Heart right ventricle (tissue), 16 donors: ENCODE results near the gene ASXL3. TPM values are rescaled to one million over a fixed set of nuclear protein-coding genes. Genes with fewer than 3 reads are reported as not detected.
A peak's percentile ranks its signal among the peaks of the same experiment; 100 is the strongest.

ENCODE experiments used
- ATAC-seq, 8 donors: fragments of 200-7000 bp; cut with Tn5 transposase; one replicate each; pipeline ENCODE4 v1.9.1; 2020; ENCODE audit warnings: mild to moderate bottlenecking in 8 of 8, moderate library complexity in 8 of 8, moderate number of reproducible peaks in 1 of 8
- DNase-seq, 2 donors: peaks; one replicate each; pipeline ENCODE4 v3.0.0-alpha.2; 2020
- H3K27ac ChIP-seq, 10 donors: fragments of 200-600 bp; sonication (generic) in 2 of 10; one replicate each; pipeline versions ENCODE4 v1.5.0 to v1.8.0; 2020 to 2022; ENCODE audit warnings: mild to moderate bottlenecking in 3 of 10
- H3K27me3 ChIP-seq, 7 donors: fragments of 200-600 bp; one replicate each; pipeline ENCODE4 v1.8.0; 2021 to 2022; ENCODE audit warnings: mild to moderate bottlenecking in 2 of 7
- H3K36me3 ChIP-seq, 9 donors: fragments of 200-600 bp; sonication (generic) in 1 of 9; one replicate each; pipeline versions ENCODE4 v1.5.0 to v1.8.0; 2020 to 2022; ENCODE audit warnings: mild to moderate bottlenecking in 2 of 9
- H3K4me1 ChIP-seq, 9 donors: fragments of 200-600 bp; sonication (generic) in 1 of 9; one replicate each; pipeline versions ENCODE4 v1.5.0 to v1.8.0; 2020 to 2022; ENCODE audit warnings: mild to moderate bottlenecking in 4 of 9
- H3K4me3 ChIP-seq, 10 donors: fragments of 200-600 bp; sonication (generic) in 2 of 10; one replicate each; pipeline versions ENCODE4 v1.5.0 to v1.8.0; 2020 to 2022; ENCODE audit warnings: mild to moderate bottlenecking in 7 of 10, moderate library complexity in 2 of 10
- H3K9me3 ChIP-seq, 11 donors: fragments of 200-600 bp in 10 of 11; sonication (generic) in 2 of 11; one replicate each; pipeline versions ENCODE4 v1.5.0 to v1.8.0; 2013 to 2022; ENCODE audit warnings: mild to moderate bottlenecking in 2 of 11, control low read depth in 1 of 11, moderate library complexity in 1 of 11
- CTCF ChIP-seq, 9 donors: fragments of 200-600 bp; sonication (generic) in 2 of 9; IDR thresholded peaks; one replicate each; pipeline versions ENCODE4 v1.5.0 to v1.8.0; 2021 to 2022; ENCODE audit warnings: antibody characterized with exemption in 9 of 9, mild to moderate bottlenecking in 5 of 9, moderate library complexity in 1 of 9
- WGBS, 2 donors: extraction: QIAGEN DNeasy Blood & Tissue Kit; methylation state at CpG; one replicate each; pipeline ENCODE4 v1.1.7; 2013; ENCODE audit warnings: inconsistent platforms in 1 of 2; 5-methylcytosine and 5-hydroxymethylcytosine counted together
- intact Hi-C, 10 donors: fragments of 100-400 bp; cut with DNase I; formaldehyde crosslinking; loops; one replicate each; pipeline versions ENCODE4 v1.11.1 to v1.14.2; 2022
- polyA plus RNA-seq, 2 donors: library from polyadenylated mRNA; stranded (reverse); fragments of 200-250 nt; gene quantifications; one replicate each; pipeline ENCODE4 v1.2.3, GENCODE V29; 2013
- total RNA-seq, 10 donors: library from RNA; stranded (reverse); fragmentation: NEBNext Ultra II Directional in 3 of 10; extraction: Animal tissue kit (Norgen Biotek cat#: 25700) in 3 of 10; gene quantifications; one replicate each; pipeline versions ENCODE4 v1.2.1 to v1.2.4, GENCODE V29; 2021 to 2023
- donor health status: Arrhythmogenic right ventricular cardiomyopathy.
- donor health status: ischemic (EF 13 %, LVEDD 7.1; RV severe dilation, severe dysfunction).
- donor health status: healthy with polysubstance abuse.
- donor health status: DM: no; HTN: yes; CAD: no.
- donor health status: DM: no; HTN: no; CAD: no.
- donor health status: ischemic (EF 25% LVEDD 6.9; RV normal size, moderate dysfunction).
- donor health status: ischemic (EF 25% LVEDD 5.7; RV mildly dilated, moderate dysfunction).
- donor health status: healthy.
- donor health status: DM: yes; HTN: yes; CAD: no.
- donor health status: Ischemic cardiomyopathy.
- donor health status: ischemic (EF 35%, LVEDD 5.7; RV mildly dilated, moderate dysfunction).
- donor health status: nonischemic (EF 11% LVEDD 7.7; RV severe dilation, severe dysfunction).
- donor health status: DM: yes; HTN: yes; CAD: no.
- donor health status: PGD.
- donor health status: ischemic (EF 29% LVEDD 5.4; RV normal size, mild dysfunction).
- donor health status: nonischemic (EF 23%, LVEDD 6.1; RV moderate dilation, normal function).

Gene ASXL3
- total and polyA plus RNA-seq, 12 donors, result 0.12 to 8.1 (median 4.3) TPM

- no peak for TF ChIP-seq CTCF (IDR thresholded peaks at IDR 0.05)
- 58 to 64% methylated on average over 1 of the region's 1 CpG for WGBS, 2 donors
- no peak for ATAC-seq
- peaks cover 0 to 17% (median 0%) of the 10 kb centered on the region in 11 donors for H3K9me3 ChIP-seq
- H3K36me3 ChIP-seq, result no peaks in the 10 kb centered on the region
- peaks cover 0 to 16% (median 0%) of the 10 kb centered on the region in 7 donors for H3K27me3 ChIP-seq
- intact Hi-C loops, result loop anchor here in 2 of 10 donors (5.0 to 10.0 kb wide), 2 partner anchors 131 to 133 kb away; no protein-coding TSS in a partner anchor
- DNase-seq, result no peak
- peak overlapping the region in 4 of 10 donors; percentile 4 to 82 (median 56) for H3K27ac ChIP-seq
- H3K4me3 ChIP-seq, result no peak overlapping the region
- peaks cover 0 to 42% (median 5%) of the 10 kb centered on the region in 9 donors for H3K4me1 ChIP-seq
These were observed 5.9 kb downstream of the ASXL3 start for GRCh38 chr18:33583901-33584300.

- Histone ChIP-seq H3K4me1 (peaks cover 0 to 39% (median 5%) of the 10 kb centered on the region in 9 donors), H3K27me3 (peaks cover 0 to 8% (median 0%) of the 10 kb centered on the region in 7 donors), H3K36me3 (no peaks in the 10 kb centered on the region), H3K27ac (peak overlapping the region; percentile 43 to 82 (median 66)), H3K9me3 (peaks cover 0 to 17% (median 0%) of the 10 kb centered on the region in 11 donors), H3K4me3 (peak overlapping the region in 5 of 10 donors; percentile 6 to 32 (median 30))
- intact Hi-C loops, result loop anchor here in 2 of 10 donors (5.0 to 10.0 kb wide), 2 partner anchors 130 to 133 kb away; no protein-coding TSS in a partner anchor
- peak; percentile 58 to 95 (median 90) for ATAC-seq
- no peak for TF ChIP-seq CTCF (IDR thresholded peaks at IDR 0.05)
- 37 to 39% methylated on average over 3 of the region's 3 CpGs for WGBS, 2 donors
- peak in 1 of 2 donors; percentile 27 for DNase-seq
These were observed 6.8 kb downstream of the ASXL3 start for GRCh38 chr18:33584548-33585430.

- Histone ChIP-seq H3K27me3 (peaks cover 0 to 1% (median 0%) of the 10 kb centered on the region in 7 donors), H3K4me3 (peak overlapping the region in 5 of 10 donors; percentile 6 to 32 (median 30)), H3K4me1 (peaks cover 0 to 37% (median 5%) of the 10 kb centered on the region in 9 donors), H3K36me3 (no peaks in the 10 kb centered on the region), H3K9me3 (peaks cover 0 to 17% (median 0%) of the 10 kb centered on the region in 11 donors), H3K27ac (peak overlapping the region; percentile 43 to 82 (median 66))
- ATAC-seq (peak in 6 of 8 donors; percentile 30 to 67 (median 42)), DNase-seq (no peak)
- intact Hi-C loops, result loop anchor here in 1 of 10 donors (10.0 kb wide), 1 partner anchor 129 kb away; no protein-coding TSS in a partner anchor
- WGBS, 2 donors, result 64 to 79% methylated on average over 3 of the region's 3 CpGs
- TF ChIP-seq CTCF (IDR thresholded peaks at IDR 0.05), result no peak
These were observed 7.4 kb downstream of the ASXL3 start for GRCh38 chr18:33585431-33585775.

DNA sequence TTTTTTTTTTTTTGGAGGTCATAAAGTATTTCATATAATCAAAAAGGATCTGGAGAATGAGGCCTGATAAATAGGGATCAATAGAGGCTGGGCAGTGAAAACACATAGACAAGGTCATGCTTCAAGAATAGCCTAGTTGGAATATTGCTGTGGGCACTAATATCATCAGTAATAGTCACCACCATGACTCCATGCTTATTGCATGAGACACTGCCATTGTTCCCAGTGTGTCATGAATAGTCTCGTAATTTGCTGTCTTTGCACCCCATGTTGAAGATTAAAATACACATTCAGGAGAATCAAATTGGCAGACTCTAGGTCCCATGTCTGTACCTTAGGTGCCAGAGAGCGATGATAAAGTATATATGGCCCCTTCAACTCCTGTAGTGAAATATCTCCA, 10.3 kb downstream of the ASXL3 start:
- TF ChIP-seq CTCF (IDR thresholded peaks at IDR 0.05), result no peak
- H3K36me3 ChIP-seq, result no peaks in the 10 kb centered on the region
- no peak overlapping the region for H3K27ac ChIP-seq
- peaks cover 0 to 17% (median 0%) of the 10 kb centered on the region in 11 donors for H3K9me3 ChIP-seq
- no peak for ATAC-seq
- H3K27me3 ChIP-seq, result no peaks in the 10 kb centered on the region
- H3K4me1 ChIP-seq, result peaks cover 0 to 31% (median 4%) of the 10 kb centered on the region in 9 donors
- no peak for DNase-seq
- 90 to 93% methylated on average over 2 of the region's 2 CpGs for WGBS, 2 donors
- intact Hi-C loops, result loop anchor here in 1 of 10 donors (10.0 kb wide), 1 partner anchor 126 kb away; no protein-coding TSS in a partner anchor
- no peak overlapping the region for H3K4me3 ChIP-seq
